ENCODE measurements around the gene MEGF9. TPM values are rescaled to one million over a fixed set of nuclear protein-coding genes. Genes with fewer than 3 reads are reported as not detected.

MEGF9 gene
- total RNA-seq, 1 donor from 2014 or later = 20.6 TPM

- Mint-ChIP-seq H3K4me3 (ENCODE audit: unreplicated experiment) (no peak overlapping the region), H3K27ac (ENCODE audit: unreplicated experiment) (peak overlapping the region; percentile 32), H3K27me3 (ENCODE audit: low read depth) (no peaks in the 10 kb centered on the region), H3K4me1 (ENCODE audit: low read depth) (peaks cover 33% of the 10 kb centered on the region), H3K9me3 (ENCODE audit: low read depth) (no peaks in the 10 kb centered on the region), H3K36me3 (ENCODE audit: low read depth) (peaks cover 10% of the 10 kb centered on the region)
- no peak for DNase-seq (ENCODE audit: low spot score)
- peak; percentile 45 for TF ChIP-seq CTCF (IDR thresholded peaks at IDR 0.05)
These were observed 103.1 kb downstream of the MEGF9 start for GRCh38 chr9:120610975-120611689.

DNA sequence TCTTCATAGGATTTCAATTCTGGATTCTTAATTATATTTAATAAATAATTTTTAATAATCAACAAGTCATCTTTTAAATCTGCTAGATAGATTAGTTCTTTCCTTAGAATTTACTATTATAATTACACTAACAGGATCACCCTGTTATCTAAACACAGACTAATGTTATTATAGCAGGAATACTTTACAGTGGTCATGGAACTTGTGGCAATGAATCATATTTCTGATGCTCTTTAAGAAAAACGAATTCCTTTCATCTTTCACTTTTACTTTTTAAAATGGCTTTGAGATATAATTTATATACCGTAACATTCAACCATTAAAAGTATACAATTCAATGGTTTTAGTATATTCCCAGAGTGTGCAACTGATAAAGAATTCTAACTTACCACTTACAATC lies 104.6 kb downstream of the MEGF9 start:
- no peak for DNase-seq (ENCODE audit: low spot score)

GRCh38 chr9:120608421-120608820 lies 105.8 kb downstream of the MEGF9 start:
- no peak for TF ChIP-seq CTCF (IDR thresholded peaks at IDR 0.05)
- no peak overlapping the region for H3K4me3 Mint-ChIP-seq (ENCODE audit: unreplicated experiment)
- H3K4me1 Mint-ChIP-seq (ENCODE audit: low read depth) = peaks cover 33% of the 10 kb centered on the region
- no peaks in the 10 kb centered on the region for H3K27me3 Mint-ChIP-seq (ENCODE audit: low read depth)
- no peak overlapping the region for H3K27ac Mint-ChIP-seq (ENCODE audit: unreplicated experiment)
- H3K9me3 Mint-ChIP-seq (ENCODE audit: low read depth) = no peaks in the 10 kb centered on the region
- H3K36me3 Mint-ChIP-seq (ENCODE audit: low read depth) = peaks cover 22% of the 10 kb centered on the region
- no peak for DNase-seq (ENCODE audit: low spot score)

More for the DNA sequence above, 104.6 kb downstream of the MEGF9 start:
- no peak for TF ChIP-seq CTCF (IDR thresholded peaks at IDR 0.05)
- Mint-ChIP-seq H3K4me1 (ENCODE audit: low read depth) (peaks cover 33% of the 10 kb centered on the region), H3K27me3 (ENCODE audit: low read depth) (no peaks in the 10 kb centered on the region), H3K9me3 (ENCODE audit: low read depth) (no peaks in the 10 kb centered on the region), H3K4me3 (ENCODE audit: unreplicated experiment) (no peak overlapping the region), H3K36me3 (ENCODE audit: low read depth) (peaks cover 18% of the 10 kb centered on the region), H3K27ac (ENCODE audit: unreplicated experiment) (peak overlapping the region; percentile 85)

DNA sequence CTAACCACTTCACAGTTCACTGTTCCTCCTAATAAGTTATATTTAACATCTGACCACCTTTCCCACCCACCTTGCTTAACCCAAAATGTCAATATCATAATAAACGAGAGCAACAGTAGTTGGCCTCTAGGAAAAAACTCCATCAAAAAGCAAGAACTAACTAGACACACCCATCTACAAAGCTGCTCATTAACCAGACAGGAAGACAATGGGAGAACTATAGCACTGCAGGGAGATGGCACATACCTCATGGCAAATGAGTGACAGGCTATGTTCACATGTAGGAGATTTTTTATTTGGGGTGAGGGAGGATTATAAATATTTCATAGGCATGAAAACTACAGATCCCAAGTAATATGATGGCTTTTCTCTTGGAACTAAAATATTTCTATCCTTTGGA lies 110.7 kb downstream of the MEGF9 start:
- no peak for DNase-seq (ENCODE audit: low spot score)
- Mint-ChIP-seq H3K27ac (ENCODE audit: unreplicated experiment) (peak overlapping the region; percentile 33), H3K9me3 (ENCODE audit: low read depth) (no peaks in the 10 kb centered on the region), H3K4me1 (ENCODE audit: low read depth) (peaks cover 4% of the 10 kb centered on the region), H3K36me3 (ENCODE audit: low read depth) (peaks cover 18% of the 10 kb centered on the region), H3K27me3 (ENCODE audit: low read depth) (no peaks in the 10 kb centered on the region), H3K4me3 (ENCODE audit: unreplicated experiment) (no peak overlapping the region)
- TF ChIP-seq CTCF (IDR thresholded peaks at IDR 0.05) = no peak

- Mint-ChIP-seq H3K27ac (ENCODE audit: unreplicated experiment) (no peak overlapping the region), H3K4me1 (ENCODE audit: low read depth) (no peaks in the 10 kb centered on the region), H3K9me3 (ENCODE audit: low read depth) (no peaks in the 10 kb centered on the region), H3K27me3 (ENCODE audit: low read depth) (no peaks in the 10 kb centered on the region), H3K4me3 (ENCODE audit: unreplicated experiment) (no peak overlapping the region), H3K36me3 (ENCODE audit: low read depth) (peaks cover 15% of the 10 kb centered on the region)
- TF ChIP-seq CTCF (IDR thresholded peaks at IDR 0.05) = no peak
- no peak for DNase-seq (ENCODE audit: low spot score)
These were observed 111.3 kb downstream of the MEGF9 start for GRCh38 chr9:120603010-120603409.

All from chondrocyte (in vitro differentiated cells).